ENCODE results near the gene BABAM1. TPM values are rescaled to one million over a fixed set of nuclear protein-coding genes. Genes with fewer than 3 reads are reported as not detected.

Gene BABAM1
- total and polyA plus RNA-seq, 9 of the 15 experiments (the other 6 are each of a cell fraction or from before 2014, with no cell fraction given) = 14.7 to 160 (median 113) TPM

- TF ChIP-seq FOXJ2 (tag; IDR thresholded peaks at IDR 0.05) (no peak), GTF2E2 (tag; IDR thresholded peaks at IDR 0.05) (no peak), SREBF2 (CRISPR knock-in tag; IDR thresholded peaks at IDR 0.05) (no peak), MTA1 (IDR thresholded peaks at IDR 0.05; ENCODE audit: borderline replicate concordance) (no peak), ARHGAP35 (IDR thresholded peaks at IDR 0.05; ENCODE audit: partially characterized antibody) (no peak), SMC3 (conservative IDR thresholded peaks at IDR 0.05; ENCODE audit: insufficient read depth, low read depth, low read length) (0 out of 2 replicates have a peak, but pooled peaks have one; percentile 17), JUND (IDR thresholded peaks at IDR 0.05; ENCODE audit: borderline replicate concordance, low read depth, low read length) (no peak), JUND (tag; IDR thresholded peaks at IDR 0.05; ENCODE audit: borderline replicate concordance, low read depth, low read length) (no peak; the same call in 2 of the 3 replicates), RCOR1 (IDR thresholded peaks at IDR 0.05; ENCODE audit: borderline replicate concordance in 1 of 2, low read depth in 2 of 2, low read length in 2 of 2) (0 out of 4 replicates have a peak, but pooled peaks of 1 of the 2 experiments have one; percentile 8), ZNF445 (CRISPR knock-in tag; IDR thresholded peaks at IDR 0.05; ENCODE audit: low read depth) (no peak), SAFB (IDR thresholded peaks at IDR 0.05; ENCODE audit: borderline replicate concordance, low read depth, low read length) (peak; percentile 93), THAP12 (CRISPR knock-in tag; IDR thresholded peaks at IDR 0.05) (peak; percentile 75), TBP (optimal IDR thresholded peaks at IDR 0.05; ENCODE audit: low read depth, low read length) (peak; percentile 10), ZSCAN29 (IDR thresholded peaks at IDR 0.05) (no peak), FOXM1 (IDR thresholded peaks at IDR 0.05; ENCODE audit: low read depth) (no peak), FOXM1 (CRISPR knock-in tag; IDR thresholded peaks at IDR 0.05; ENCODE audit: low read depth) (peak; percentile 55; the same call in 1 of the 2 replicates), ZBTB1 (CRISPR knock-in tag; IDR thresholded peaks at IDR 0.05; ENCODE audit: borderline replicate concordance, low read depth) (0 out of 2 replicates have a peak, but pooled peaks have one; percentile 2)
- TF ChIP-seq, protein P1, sequence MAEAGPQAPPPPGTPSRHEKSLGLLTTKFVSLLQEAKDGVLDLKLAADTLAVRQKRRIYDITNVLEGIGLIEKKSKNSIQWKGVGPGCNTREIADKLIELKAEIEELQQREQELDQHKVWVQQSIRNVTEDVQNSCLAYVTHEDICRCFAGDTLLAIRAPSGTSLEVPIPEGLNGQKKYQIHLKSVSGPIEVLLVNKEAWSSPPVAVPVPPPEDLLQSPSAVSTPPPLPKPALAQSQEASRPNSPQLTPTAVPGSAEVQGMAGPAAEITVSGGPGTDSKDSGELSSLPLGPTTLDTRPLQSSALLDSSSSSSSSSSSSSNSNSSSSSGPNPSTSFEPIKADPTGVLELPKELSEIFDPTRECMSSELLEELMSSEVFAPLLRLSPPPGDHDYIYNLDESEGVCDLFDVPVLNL (CRISPR knock-in tag; IDR thresholded peaks at IDR 0.05; ENCODE audit: low read depth) = no peak
These were observed 31.8 kb upstream of the BABAM1 start (continued) for GRCh38 chr19:17235300-17235970.

Measured in K562 (cell line).